Panc1 (cell line): Measurements from ENCODE around the gene SRPRA. TPM values are rescaled to one million over a fixed set of nuclear protein-coding genes. Genes with fewer than 3 reads are reported as not detected.

ENCODE experiments used
- ATAC-seq: fragments of 200-7000 bp; cut with Tn5 transposase; 2 replicates; pipeline ENCODE4 v1.9.1; 2020; ENCODE audit warnings: mild to moderate bottlenecking, moderate library complexity
- BruUV-seq: library from RNA; stranded (reverse); fragments of 400-500 nt; replicated peaks from 2 replicates; lab custom pipeline; 2021; lab: Mats Ljungman, UMichigan
- CTCF ChIA-PET: fragments of 300-600 bp; sonication (Branson Sonifier 250); formaldehyde crosslinking; loops from one replicate; lab custom pipeline; 2022; ENCODE audit warnings: antibody characterized with exemption; lab: Charles Lee
- POLR2A ChIA-PET: fragments of 300-600 bp; sonication (Branson Sonifier 250); formaldehyde crosslinking; loops from one replicate; lab custom pipeline; 2022; ENCODE audit warnings: antibody characterized with exemption; lab: Charles Lee
- DNase-seq: peaks from one replicate; pipeline ENCODE4 v3.0.0-alpha.2; 2010; ENCODE audit warnings: low read depth, low spot score
- H3K27ac ChIP-seq: 2 replicates; pipeline ENCODE4 v1.5.1; 2011; ENCODE audit warnings: mild to moderate bottlenecking, low read length, inconsistent platforms
- H3K27me3 ChIP-seq: fragments of 200-500 bp; sonication (Bioruptor generic); 2 replicates; pipeline ENCODE4 v1.6.0; 2014; ENCODE audit warnings: low read length, inconsistent platforms; ENCODE audit not compliant: control insufficient read depth, insufficient read depth
- H3K36me3 ChIP-seq: fragments of 200-500 bp; sonication (Bioruptor generic); 2 replicates; pipeline ENCODE4 v1.5.1; 2014; ENCODE audit warnings: inconsistent platforms, mild to moderate bottlenecking, low read length, moderate library complexity; ENCODE audit not compliant: control insufficient read depth, insufficient read depth
- H3K4me1 ChIP-seq: 2 replicates; pipeline ENCODE4 v1.5.1; 2011; ENCODE audit warnings: inconsistent platforms, mild to moderate bottlenecking, low read length, moderate library complexity; ENCODE audit not compliant: control insufficient read depth, insufficient read depth
- H3K4me3 ChIP-seq, 2 experiments: 2 replicates each; pipeline ENCODE4 v1.5.1; 2011 to 2012; ENCODE audit warnings: low read depth in 2 of 2, low read length in 2 of 2, mild to moderate bottlenecking in 2 of 2, inconsistent platforms in 1 of 2, moderate library complexity in 1 of 2
- H3K9me3 ChIP-seq: fragments of 200-500 bp; sonication (Bioruptor generic); 2 replicates; pipeline ENCODE4 v1.5.1; 2014; ENCODE audit warnings: low read depth, mild to moderate bottlenecking, inconsistent platforms, low read length, moderate library complexity; ENCODE audit not compliant: control insufficient read depth, insufficient read depth
- POLR2AphosphoS5 ChIP-seq: IDR thresholded peaks from 2 replicates; pipeline ENCODE4 v1.6.1; 2012; ENCODE audit warnings: mild to moderate bottlenecking, low read depth, low read length, moderate library complexity
- REST ChIP-seq, 2 experiments: IDR thresholded peaks; 2 replicates each; pipeline ENCODE4 v1.6.1; 2011 to 2012; ENCODE audit warnings: low read depth in 2 of 2, control low read depth in 1 of 2, low read length in 1 of 2, mild to moderate bottlenecking in 1 of 2, moderate library complexity in 1 of 2; ENCODE audit not compliant: insufficient read depth in 1 of 2
- SIN3A ChIP-seq: IDR thresholded peaks from 2 replicates; pipeline ENCODE4 v1.6.1; 2012; ENCODE audit warnings: low read depth, mild to moderate bottlenecking, low read length, moderate library complexity, borderline replicate concordance; ENCODE audit not compliant: insufficient read depth
- TCF7L2 ChIP-seq: IDR thresholded peaks from 2 replicates; pipeline ENCODE4 v1.6.1; 2011; ENCODE audit warnings: mild to moderate bottlenecking, low read depth, low read length, inconsistent platforms
- in situ Hi-C: cut with HindIII; loops from 2 replicates; pipeline ENCODE4 v1.10.0; 2016; ENCODE audit warnings: low sequenced_read_pairs, low pct_unique_long_range_greater_than_20kb
- intact Hi-C: fragments of 100-400 bp; cut with micrococcal nuclease; formaldehyde crosslinking; loops from one replicate; pipeline ENCODE4 v1.10.0; 2022; ENCODE audit not compliant: unreplicated experiment
- total RNA-seq: library from RNA; stranded (reverse); gene quantifications from one replicate; pipeline ENCODE4 v1.2.1, GENCODE V29; 2021; ENCODE audit not compliant: unreplicated experiment
- TF ChIP-seq, protein P1 (sequence below): fragments of 450-650 bp; IDR thresholded peaks from 2 replicates; pipeline ENCODE4 v1.5.1; 2017; ENCODE audit warnings: mild to moderate bottlenecking

SRPRA gene
- total RNA-seq, 1 experiment from 2014 or later: 149 TPM

DNA sequence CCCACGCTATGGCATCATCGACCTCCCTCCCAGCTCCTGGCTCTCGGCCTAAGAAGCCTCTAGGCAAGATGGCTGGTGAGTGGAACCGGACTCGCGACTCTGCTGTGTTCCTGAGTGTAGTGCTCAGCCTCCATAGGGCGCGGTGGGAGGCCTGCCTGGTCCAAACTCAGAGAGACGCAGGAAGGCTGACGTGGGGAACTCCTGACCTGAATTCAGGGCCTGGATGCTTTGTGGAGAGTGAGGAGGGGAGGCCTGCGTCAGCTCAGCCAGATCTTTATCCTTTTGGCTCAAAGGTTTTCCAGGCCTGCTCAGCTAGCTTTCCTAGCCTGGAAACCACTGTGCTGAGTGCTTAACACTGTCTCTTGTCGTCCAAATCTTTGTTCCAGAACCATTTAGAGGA, 22.2 kb upstream of the SRPRA start:
- intact Hi-C loops: no loop called here
- CTCF ChIA-PET: no interaction called here
- no peaks in the 10 kb centered on the region; the same call in 1 of the 2 replicates for H3K36me3 ChIP-seq

GRCh38 chr11:126288237-126288636, 19.5 kb upstream of the SRPRA start:
- peaks cover 4% of the 10 kb centered on the region; the same call in 1 of the 2 replicates for H3K4me1 ChIP-seq
- CTCF ChIA-PET: no interaction called here
- H3K4me3 ChIP-seq: no peak overlapping the region
- no peak for TF ChIP-seq TCF7L2
- TF ChIP-seq, protein P1, sequence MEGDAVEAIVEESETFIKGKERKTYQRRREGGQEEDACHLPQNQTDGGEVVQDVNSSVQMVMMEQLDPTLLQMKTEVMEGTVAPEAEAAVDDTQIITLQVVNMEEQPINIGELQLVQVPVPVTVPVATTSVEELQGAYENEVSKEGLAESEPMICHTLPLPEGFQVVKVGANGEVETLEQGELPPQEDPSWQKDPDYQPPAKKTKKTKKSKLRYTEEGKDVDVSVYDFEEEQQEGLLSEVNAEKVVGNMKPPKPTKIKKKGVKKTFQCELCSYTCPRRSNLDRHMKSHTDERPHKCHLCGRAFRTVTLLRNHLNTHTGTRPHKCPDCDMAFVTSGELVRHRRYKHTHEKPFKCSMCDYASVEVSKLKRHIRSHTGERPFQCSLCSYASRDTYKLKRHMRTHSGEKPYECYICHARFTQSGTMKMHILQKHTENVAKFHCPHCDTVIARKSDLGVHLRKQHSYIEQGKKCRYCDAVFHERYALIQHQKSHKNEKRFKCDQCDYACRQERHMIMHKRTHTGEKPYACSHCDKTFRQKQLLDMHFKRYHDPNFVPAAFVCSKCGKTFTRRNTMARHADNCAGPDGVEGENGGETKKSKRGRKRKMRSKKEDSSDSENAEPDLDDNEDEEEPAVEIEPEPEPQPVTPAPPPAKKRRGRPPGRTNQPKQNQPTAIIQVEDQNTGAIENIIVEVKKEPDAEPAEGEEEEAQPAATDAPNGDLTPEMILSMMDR: no peak
- ATAC-seq (no peak), DNase-seq (no peak)
- intact Hi-C loops: no loop called here
- H3K27ac ChIP-seq: no peak overlapping the region
- no peaks in the 10 kb centered on the region for H3K9me3 ChIP-seq
- H3K36me3 ChIP-seq: peaks cover 3% of the 10 kb centered on the region; the same call in 1 of the 2 replicates
- BruUV-seq: TSS peak; percentile 8
- POLR2A ChIA-PET: no interaction called here
- in situ Hi-C loops: no loop called here
- H3K27me3 ChIP-seq: no peaks in the 10 kb centered on the region

More for the DNA sequence above, 22.2 kb upstream of the SRPRA start:
- no peak for TF ChIP-seq TCF7L2
- TF ChIP-seq, protein P1: no peak
- no peak for TF ChIP-seq POLR2AphosphoS5
- no peak for TF ChIP-seq REST (IDR thresholded peaks at IDR 0.05; ENCODE audit: insufficient read depth in 1 of 2, low read depth in 2 of 2, low read length in 1 of 2)
- no peak for TF ChIP-seq SIN3A
- H3K27me3 ChIP-seq: no peaks in the 10 kb centered on the region
- H3K4me1 ChIP-seq: no peaks in the 10 kb centered on the region
- in situ Hi-C loops: no loop called here
- no peak overlapping the region for H3K27ac ChIP-seq
- H3K9me3 ChIP-seq: no peaks in the 10 kb centered on the region
- no TSS peak for BruUV-seq
- DNase-seq (no peak), ATAC-seq (peak; percentile 11; the same call in 1 of the 2 replicates)
- no peak overlapping the region for H3K4me3 ChIP-seq
- POLR2A ChIA-PET: interaction anchor here (0.6 kb wide), 1 partner anchor 8 kb away, joined by 11 read pairs; no protein-coding TSS in a partner anchor
